Neural progenitor cell (in vitro differentiated cells): ENCODE data around the gene NSUN4. TPM values are rescaled to one million over a fixed set of nuclear protein-coding genes. Genes with fewer than 3 reads are reported as not detected.

Source experiments
- DNase-seq: peaks from one replicate; pipeline ENCODE4 v3.0.0-alpha.2; 2016; ENCODE audit warnings: low spot score
- H2AFZ ChIP-seq: fragments of 200-600 bp; sonication (generic); replicated peaks from 2 replicates; pipeline ENCODE4 v1.6.1; 2016; ENCODE audit warnings: antibody characterized with exemption
- H3F3A ChIP-seq: fragments of 200-600 bp; sonication (generic); 2 replicates; pipeline ENCODE4 v1.6.1; 2016; ENCODE audit warnings: antibody characterized with exemption, low read depth
- H3K27ac ChIP-seq: fragments of 200-600 bp; sonication (generic); 2 replicates; pipeline ENCODE4 v1.5.1; 2016; ENCODE audit warnings: mild to moderate bottlenecking
- H3K27me3 ChIP-seq: fragments of 200-600 bp; sonication (generic); 2 replicates; pipeline ENCODE4 v1.6.1; 2016; ENCODE audit warnings: mild to moderate bottlenecking, moderate library complexity
- H3K36me3 ChIP-seq: fragments of 200-600 bp; sonication (generic); 2 replicates; pipeline ENCODE4 v1.5.1; 2016
- H3K4me1 ChIP-seq: fragments of 200-600 bp; sonication (generic); 2 replicates; pipeline ENCODE4 v1.6.1; 2016; ENCODE audit warnings: mixed run types
- H3K4me2 ChIP-seq: fragments of 200-600 bp; sonication (generic); 2 replicates; pipeline ENCODE4 v1.6.1; 2016
- H3K4me3 ChIP-seq: fragments of 200-600 bp; sonication (generic); 2 replicates; pipeline ENCODE4 v1.5.1; 2016
- H3K79me2 ChIP-seq: fragments of 200-600 bp; sonication (generic); 2 replicates; pipeline ENCODE4 v1.6.1; 2016; ENCODE audit warnings: low read depth
- H3K9ac ChIP-seq: fragments of 200-600 bp; sonication (generic); 2 replicates; pipeline ENCODE4 v1.6.1; 2016
- H3K9me3 ChIP-seq: fragments of 200-600 bp; sonication (generic); 2 replicates; pipeline ENCODE4 v1.5.1; 2016; ENCODE audit warnings: low read depth
- H4K20me1 ChIP-seq: fragments of 200-600 bp; sonication (generic); 2 replicates; pipeline ENCODE4 v1.6.1; 2016; ENCODE audit warnings: low read depth
- H3K27ac Mint-ChIP-seq: 3 replicates; pipeline ENCODE4 v1.8.0; 2021; ENCODE audit warnings: mixed read lengths
- H3K27me3 Mint-ChIP-seq: 2 replicates; pipeline ENCODE4 v1.8.0; 2022; ENCODE audit warnings: low read depth, mild to moderate bottlenecking, inconsistent platforms, moderate library complexity, mixed read lengths; ENCODE audit not compliant: insufficient read depth
- H3K36me3 Mint-ChIP-seq: 3 replicates; pipeline ENCODE4 v1.8.0; 2021; ENCODE audit warnings: mixed read lengths
- H3K4me1 Mint-ChIP-seq: 3 replicates; pipeline ENCODE4 v1.8.0; 2021; ENCODE audit warnings: mixed read lengths
- H3K4me3 Mint-ChIP-seq: 3 replicates; pipeline ENCODE4 v1.8.0; 2021; ENCODE audit warnings: mild to moderate bottlenecking, moderate library complexity, mixed read lengths
- H3K9me3 Mint-ChIP-seq: 3 replicates; pipeline ENCODE4 v1.8.0; 2020; ENCODE audit warnings: mixed read lengths
- CTCF ChIP-seq: fragments of 200-600 bp; sonication (generic); IDR thresholded peaks from 2 replicates; pipeline ENCODE4 v1.5.1; 2017; ENCODE audit warnings: antibody characterized with exemption, mild to moderate bottlenecking
- EZH2 ChIP-seq: fragments of 200-600 bp; sonication (generic); IDR thresholded peaks from 2 replicates; pipeline ENCODE4 v1.6.1; 2017; ENCODE audit warnings: antibody characterized with exemption, mild to moderate bottlenecking, moderate library complexity
- EZH2phosphoT487 ChIP-seq: fragments of 200-600 bp; sonication (generic); IDR thresholded peaks from 2 replicates; pipeline ENCODE4 v1.6.1; 2017; ENCODE audit warnings: antibody characterized with exemption
- total RNA-seq: library from RNA; depleted of rRNA; stranded (reverse); fragments of >200 nt; gene quantifications from 2 replicates; pipeline ENCODE4 v1.2.3, GENCODE V29; 2015; ENCODE audit warnings: low replicate concordance

The NSUN4 gene
- total RNA-seq, 1 donor from 2014 or later, result 12.4 TPM

GRCh38 chr1:46306159-46306530, 34.5 kb upstream of the NSUN4 start:
- Histone ChIP-seq H3K4me2 (peak overlapping the region; percentile 40), H4K20me1 (peaks cover 49% of the 10 kb centered on the region)

GRCh38 chr1:46309401-46310159, 31.0 kb upstream of the NSUN4 start:
- Histone ChIP-seq H3K36me3 (peaks cover 27% of the 10 kb centered on the region), H3K27ac (no peak overlapping the region), H4K20me1 (peaks cover 45% of the 10 kb centered on the region), H3K4me1 (peaks cover 12% of the 10 kb centered on the region), H2AFZ (no peak overlapping the region), H3K4me3 (no peak overlapping the region), H3K79me2 (peaks cover 58% of the 10 kb centered on the region), H3F3A (peaks cover 10% of the 10 kb centered on the region), H3K4me2 (no peak overlapping the region), H3K9me3 (no peaks in the 10 kb centered on the region), H3K27me3 (no peaks in the 10 kb centered on the region), H3K9ac (no peak overlapping the region)
- H3K4me1 Mint-ChIP-seq, result peaks cover 9% of the 10 kb centered on the region
- H3K9me3 Mint-ChIP-seq, result no peaks in the 10 kb centered on the region
- H3K27me3 Mint-ChIP-seq, result peaks cover 3% of the 10 kb centered on the region
- no peak for TF ChIP-seq EZH2phosphoT487
- TF ChIP-seq CTCF, result no peak
- no peak for TF ChIP-seq EZH2
- no peak overlapping the region for H3K27ac Mint-ChIP-seq
- no peak for DNase-seq
- no peak overlapping the region for H3K4me3 Mint-ChIP-seq
- peaks cover 28% of the 10 kb centered on the region for H3K36me3 Mint-ChIP-seq

More at GRCh38 chr1:46306159-46306530, 34.5 kb upstream of the NSUN4 start:
- H3K79me2 ChIP-seq, result peaks cover 87% of the 10 kb centered on the region
- Mint-ChIP-seq H3K4me1 (peaks cover 22% of the 10 kb centered on the region), H3K36me3 (peaks cover 20% of the 10 kb centered on the region), H3K27ac (no peak overlapping the region), H3K9me3 (no peaks in the 10 kb centered on the region), H3K27me3 (peaks cover 3% of the 10 kb centered on the region), H3K4me3 (no peak overlapping the region)
- H3F3A ChIP-seq, result peaks cover 17% of the 10 kb centered on the region
- no peaks in the 10 kb centered on the region for H3K9me3 ChIP-seq
- H3K9ac ChIP-seq, result no peak overlapping the region
- H3K27me3 ChIP-seq, result no peaks in the 10 kb centered on the region
- TF ChIP-seq CTCF (no peak), EZH2 (no peak), EZH2phosphoT487 (no peak)
- H2AFZ ChIP-seq, result no peak overlapping the region
- no peak for DNase-seq
- no peak overlapping the region for H3K4me3 ChIP-seq
- H3K36me3 ChIP-seq, result peaks cover 15% of the 10 kb centered on the region
- no peak overlapping the region for H3K27ac ChIP-seq
- peaks cover 18% of the 10 kb centered on the region for H3K4me1 ChIP-seq

- Histone ChIP-seq H3K4me3 (no peak overlapping the region), H3K27me3 (no peaks in the 10 kb centered on the region), H3K9me3 (no peaks in the 10 kb centered on the region), H3K36me3 (peaks cover 27% of the 10 kb centered on the region), H3K9ac (no peak overlapping the region), H3F3A (peaks cover 13% of the 10 kb centered on the region), H3K4me2 (no peak overlapping the region), H3K27ac (no peak overlapping the region), H3K4me1 (peaks cover 5% of the 10 kb centered on the region), H2AFZ (no peak overlapping the region), H3K79me2 (peaks cover 50% of the 10 kb centered on the region), H4K20me1 (peaks cover 38% of the 10 kb centered on the region)
- H3K27me3 Mint-ChIP-seq, result no peaks in the 10 kb centered on the region
- peaks cover 7% of the 10 kb centered on the region for H3K4me1 Mint-ChIP-seq
- no peak for DNase-seq
- H3K27ac Mint-ChIP-seq, result no peak overlapping the region
- no peak for TF ChIP-seq EZH2phosphoT487
- TF ChIP-seq CTCF, result no peak
- no peak for TF ChIP-seq EZH2
- peaks cover 31% of the 10 kb centered on the region for H3K36me3 Mint-ChIP-seq
- no peaks in the 10 kb centered on the region for H3K9me3 Mint-ChIP-seq
- H3K4me3 Mint-ChIP-seq, result no peak overlapping the region
Observed at GRCh38 chr1:46310321-46310720, 30.3 kb upstream of the NSUN4 start.
